ENCODE measurements around the gene FBXO40. TPM values are rescaled to one million over a fixed set of nuclear protein-coding genes. Genes with fewer than 3 reads are reported as not detected.

The FBXO40 gene
- total and polyA plus RNA-seq, 9 of the 15 experiments (the other 6 are each of a cell fraction or from before 2014, with no cell fraction given), result 0.01 to 0.05 (median 0.04) TPM; not detected in 3

DNA sequence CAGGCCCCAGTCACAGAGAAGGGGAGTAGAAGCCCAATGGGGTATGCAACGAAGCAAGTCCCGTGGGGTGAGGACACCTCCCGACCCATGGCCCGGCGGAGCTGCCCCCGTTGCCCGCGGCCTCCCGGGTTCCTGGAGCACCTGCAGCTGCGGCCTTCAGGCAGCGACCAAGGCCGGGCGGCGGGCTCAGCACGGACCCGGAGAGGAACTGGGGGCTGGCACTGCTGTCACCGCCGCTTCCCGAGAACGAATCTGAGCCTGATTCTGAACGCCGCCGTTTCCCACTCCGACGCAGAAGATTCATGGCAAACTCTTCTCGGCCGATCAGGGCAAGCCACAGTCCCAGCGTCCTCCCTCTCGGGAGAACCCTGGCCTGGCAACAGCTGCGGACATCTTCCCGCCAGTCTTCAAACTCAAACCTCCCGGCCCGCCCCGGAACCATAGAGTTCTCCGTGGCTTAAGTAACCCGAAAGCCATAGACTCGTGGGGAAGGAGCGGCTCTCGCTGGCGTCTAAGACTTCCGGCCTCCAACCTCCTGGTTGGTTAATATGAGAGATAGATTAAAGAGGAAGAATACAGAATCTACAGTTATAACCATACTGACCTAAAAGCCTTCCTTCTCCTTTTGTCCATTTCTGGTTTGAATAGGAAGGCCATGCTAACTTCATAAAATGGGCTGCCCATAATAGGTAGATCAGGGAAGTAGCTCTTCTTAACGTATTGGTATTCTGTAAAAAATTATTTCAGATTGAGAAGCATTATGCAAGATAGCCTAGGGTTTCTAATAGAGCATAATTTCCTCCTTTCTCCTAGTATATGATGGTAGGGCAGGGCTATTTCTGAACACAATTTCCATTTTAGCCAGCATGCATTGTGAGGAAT, 47.4 kb upstream of the FBXO40 start, which contains the start of gene POLQ (continued):
- TF ChIP-seq, protein P1, sequence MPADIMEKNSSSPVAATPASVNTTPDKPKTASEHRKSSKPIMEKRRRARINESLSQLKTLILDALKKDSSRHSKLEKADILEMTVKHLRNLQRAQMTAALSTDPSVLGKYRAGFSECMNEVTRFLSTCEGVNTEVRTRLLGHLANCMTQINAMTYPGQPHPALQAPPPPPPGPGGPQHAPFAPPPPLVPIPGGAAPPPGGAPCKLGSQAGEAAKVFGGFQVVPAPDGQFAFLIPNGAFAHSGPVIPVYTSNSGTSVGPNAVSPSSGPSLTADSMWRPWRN (IDR thresholded peaks at IDR 0.05; ENCODE audit: low read depth), result no peak
- TF ChIP-seq ERF (CRISPR knock-in tag; IDR thresholded peaks at IDR 0.05) (no peak), FOSL1 (tag; conservative IDR thresholded peaks at IDR 0.05) (0 out of 2 replicates have a peak, but pooled peaks have one; percentile 19), TAF9B (IDR thresholded peaks at IDR 0.05; ENCODE audit: partially characterized antibody) (peak; percentile 52), ZNF445 (CRISPR knock-in tag; IDR thresholded peaks at IDR 0.05; ENCODE audit: low read depth) (no peak), GABPB1 (CRISPR knock-in tag; IDR thresholded peaks at IDR 0.05) (peak; percentile 80), ZNF57 (CRISPR knock-in tag; IDR thresholded peaks at IDR 0.05) (no peak), JUND (IDR thresholded peaks at IDR 0.05; ENCODE audit: borderline replicate concordance, low read depth, low read length) (peak; percentile 9; the same call in 1 of the 2 replicates), JUND (tag; IDR thresholded peaks at IDR 0.05; ENCODE audit: borderline replicate concordance, low read depth, low read length) (no peak), ELF2 (CRISPR knock-in tag; IDR thresholded peaks at IDR 0.05) (peak; percentile 85), MTA2 (IDR thresholded peaks at IDR 0.05; ENCODE audit: low read depth) (no peak), PHB (CRISPR knock-in tag; IDR thresholded peaks at IDR 0.05) (no peak), KHSRP (IDR thresholded peaks at IDR 0.05) (no peak), ZNF121 (CRISPR knock-in tag; conservative IDR thresholded peaks at IDR 0.05) (no peak), MCM2 (IDR thresholded peaks at IDR 0.05; ENCODE audit: low read depth) (no peak), FOXJ2 (tag; IDR thresholded peaks at IDR 0.05) (no peak), TRIM24 (IDR thresholded peaks at IDR 0.05) (no peak), ZNF830 (CRISPR knock-in tag; IDR thresholded peaks at IDR 0.05) (no peak), FOXA3 (CRISPR knock-in tag; conservative IDR thresholded peaks at IDR 0.05 in 1 of 2, IDR thresholded peaks at IDR 0.05 in 1 of 2) (no peak), ZNF408 (CRISPR knock-in tag; IDR thresholded peaks at IDR 0.05; ENCODE audit: low read depth) (no peak)
- TF ChIP-seq, protein P2, sequence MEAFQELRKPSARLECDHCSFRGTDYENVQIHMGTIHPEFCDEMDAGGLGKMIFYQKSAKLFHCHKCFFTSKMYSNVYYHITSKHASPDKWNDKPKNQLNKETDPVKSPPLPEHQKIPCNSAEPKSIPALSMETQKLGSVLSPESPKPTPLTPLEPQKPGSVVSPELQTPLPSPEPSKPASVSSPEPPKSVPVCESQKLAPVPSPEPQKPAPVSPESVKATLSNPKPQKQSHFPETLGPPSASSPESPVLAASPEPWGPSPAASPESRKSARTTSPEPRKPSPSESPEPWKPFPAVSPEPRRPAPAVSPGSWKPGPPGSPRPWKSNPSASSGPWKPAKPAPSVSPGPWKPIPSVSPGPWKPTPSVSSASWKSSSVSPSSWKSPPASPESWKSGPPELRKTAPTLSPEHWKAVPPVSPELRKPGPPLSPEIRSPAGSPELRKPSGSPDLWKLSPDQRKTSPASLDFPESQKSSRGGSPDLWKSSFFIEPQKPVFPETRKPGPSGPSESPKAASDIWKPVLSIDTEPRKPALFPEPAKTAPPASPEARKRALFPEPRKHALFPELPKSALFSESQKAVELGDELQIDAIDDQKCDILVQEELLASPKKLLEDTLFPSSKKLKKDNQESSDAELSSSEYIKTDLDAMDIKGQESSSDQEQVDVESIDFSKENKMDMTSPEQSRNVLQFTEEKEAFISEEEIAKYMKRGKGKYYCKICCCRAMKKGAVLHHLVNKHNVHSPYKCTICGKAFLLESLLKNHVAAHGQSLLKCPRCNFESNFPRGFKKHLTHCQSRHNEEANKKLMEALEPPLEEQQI (IDR thresholded peaks at IDR 0.05), result no peak
- TF ChIP-seq, protein P3, sequence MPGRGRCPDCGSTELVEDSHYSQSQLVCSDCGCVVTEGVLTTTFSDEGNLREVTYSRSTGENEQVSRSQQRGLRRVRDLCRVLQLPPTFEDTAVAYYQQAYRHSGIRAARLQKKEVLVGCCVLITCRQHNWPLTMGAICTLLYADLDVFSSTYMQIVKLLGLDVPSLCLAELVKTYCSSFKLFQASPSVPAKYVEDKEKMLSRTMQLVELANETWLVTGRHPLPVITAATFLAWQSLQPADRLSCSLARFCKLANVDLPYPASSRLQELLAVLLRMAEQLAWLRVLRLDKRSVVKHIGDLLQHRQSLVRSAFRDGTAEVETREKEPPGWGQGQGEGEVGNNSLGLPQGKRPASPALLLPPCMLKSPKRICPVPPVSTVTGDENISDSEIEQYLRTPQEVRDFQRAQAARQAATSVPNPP (IDR thresholded peaks at IDR 0.05; ENCODE audit: borderline replicate concordance, insufficient read depth, insufficient read length), result no peak
- TF ChIP-seq, protein P4, sequence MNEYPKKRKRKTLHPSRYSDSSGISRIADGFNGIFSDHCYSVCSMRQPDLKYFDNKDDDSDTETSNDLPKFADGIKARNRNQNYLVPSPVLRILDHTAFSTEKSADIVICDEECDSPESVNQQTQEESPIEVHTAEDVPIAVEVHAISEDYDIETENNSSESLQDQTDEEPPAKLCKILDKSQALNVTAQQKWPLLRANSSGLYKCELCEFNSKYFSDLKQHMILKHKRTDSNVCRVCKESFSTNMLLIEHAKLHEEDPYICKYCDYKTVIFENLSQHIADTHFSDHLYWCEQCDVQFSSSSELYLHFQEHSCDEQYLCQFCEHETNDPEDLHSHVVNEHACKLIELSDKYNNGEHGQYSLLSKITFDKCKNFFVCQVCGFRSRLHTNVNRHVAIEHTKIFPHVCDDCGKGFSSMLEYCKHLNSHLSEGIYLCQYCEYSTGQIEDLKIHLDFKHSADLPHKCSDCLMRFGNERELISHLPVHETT (CRISPR knock-in tag; conservative IDR thresholded peaks at IDR 0.05 in 1 of 2, IDR thresholded peaks at IDR 0.05 in 1 of 2), result no peak
